Neural crest cell (in vitro differentiated cells): ENCODE measurements around the gene CASP14. TPM values are rescaled to one million over a fixed set of nuclear protein-coding genes. Genes with fewer than 3 reads are reported as not detected.

ENCODE experiments used
- DNase-seq: peaks from one replicate; pipeline ENCODE4 v3.0.0; 2021; ENCODE audit warnings: low read depth, mixed read lengths, low spot score
- H3K27ac Mint-ChIP-seq: one replicate; pipeline ENCODE4 v1.8.0; 2021; ENCODE audit warnings: mild to moderate bottlenecking, mixed read lengths; ENCODE audit not compliant: unreplicated experiment
- H3K27me3 Mint-ChIP-seq: 2 replicates; pipeline ENCODE4 v1.8.0; 2021; ENCODE audit warnings: low read depth, mild to moderate bottlenecking, mixed read lengths
- H3K36me3 Mint-ChIP-seq: 2 replicates; pipeline ENCODE4 v1.8.0; 2021; ENCODE audit warnings: low read depth, mild to moderate bottlenecking, mixed read lengths
- H3K4me1 Mint-ChIP-seq: 2 replicates; pipeline ENCODE4 v1.8.0; 2021; ENCODE audit warnings: mixed read lengths
- H3K4me3 Mint-ChIP-seq: one replicate; pipeline ENCODE4 v1.8.0; 2021; ENCODE audit warnings: mild to moderate bottlenecking, mixed read lengths
- H3K9me3 Mint-ChIP-seq: 2 replicates; pipeline ENCODE4 v1.8.0; 2021; ENCODE audit warnings: mixed read lengths
- CTCF ChIP-seq: fragments of 200-600 bp; sonication (generic); conservative IDR thresholded peaks from 2 replicates; pipeline ENCODE4 v1.5.0; 2021; ENCODE audit warnings: antibody characterized with exemption, mild to moderate bottlenecking
- total RNA-seq: library from RNA; stranded (reverse); gene quantifications from 2 replicates; pipeline ENCODE4 v1.2.1, GENCODE V29; 2021

CASP14 gene
- total RNA-seq, 1 donor from 2014 or later: not detected

- DNase-seq: no peak
- H3K9me3 Mint-ChIP-seq: no peaks in the 10 kb centered on the region
- H3K4me1 Mint-ChIP-seq: no peaks in the 10 kb centered on the region
- peaks cover 31% of the 10 kb centered on the region for H3K27me3 Mint-ChIP-seq
- no peak overlapping the region for H3K27ac Mint-ChIP-seq
- H3K36me3 Mint-ChIP-seq: no peaks in the 10 kb centered on the region
- H3K4me3 Mint-ChIP-seq: no peak overlapping the region
- TF ChIP-seq CTCF: no peak
These were observed 27.8 kb upstream of the CASP14 start for GRCh38 chr19:15021286-15022007.

GRCh38 chr19:15022752-15023151, 26.5 kb upstream of the CASP14 start:
- Mint-ChIP-seq H3K4me3 (no peak overlapping the region), H3K36me3 (no peaks in the 10 kb centered on the region), H3K27ac (no peak overlapping the region), H3K27me3 (peaks cover 30% of the 10 kb centered on the region), H3K4me1 (no peaks in the 10 kb centered on the region), H3K9me3 (no peaks in the 10 kb centered on the region)
- DNase-seq: no peak
- no peak for TF ChIP-seq CTCF

- Mint-ChIP-seq H3K27me3 (peaks cover 35% of the 10 kb centered on the region), H3K36me3 (no peaks in the 10 kb centered on the region), H3K4me1 (no peaks in the 10 kb centered on the region), H3K4me3 (no peak overlapping the region), H3K27ac (no peak overlapping the region), H3K9me3 (no peaks in the 10 kb centered on the region)
- TF ChIP-seq CTCF: peak; percentile 27
- no peak for DNase-seq
These were observed 24.1 kb upstream of the CASP14 start for GRCh38 chr19:15025217-15025616.

- no peak for TF ChIP-seq CTCF
- Mint-ChIP-seq H3K27me3 (peaks cover 48% of the 10 kb centered on the region), H3K36me3 (no peaks in the 10 kb centered on the region), H3K4me3 (no peak overlapping the region), H3K27ac (no peak overlapping the region), H3K4me1 (no peaks in the 10 kb centered on the region), H3K9me3 (no peaks in the 10 kb centered on the region)
- DNase-seq: no peak
These were observed 20.8 kb upstream of the CASP14 start for GRCh38 chr19:15028490-15028889.

- no peak overlapping the region for H3K27ac Mint-ChIP-seq
- H3K27me3 Mint-ChIP-seq: peaks cover 49% of the 10 kb centered on the region
- no peaks in the 10 kb centered on the region for H3K9me3 Mint-ChIP-seq
- no peak for DNase-seq
- no peak overlapping the region for H3K4me3 Mint-ChIP-seq
- TF ChIP-seq CTCF: no peak
- no peaks in the 10 kb centered on the region for H3K36me3 Mint-ChIP-seq
- H3K4me1 Mint-ChIP-seq: no peaks in the 10 kb centered on the region
These were observed 17.6 kb upstream of the CASP14 start for GRCh38 chr19:15031675-15032074.
